Measurements from ENCODE around the gene RLBP1.

RLBP1 gene

GRCh38 chr15:89178307-89178977 lies 42.9 kb downstream of the RLBP1 start:
- no peak for DNase-seq (ENCODE audit: low read depth in 2 of 2)

DNA sequence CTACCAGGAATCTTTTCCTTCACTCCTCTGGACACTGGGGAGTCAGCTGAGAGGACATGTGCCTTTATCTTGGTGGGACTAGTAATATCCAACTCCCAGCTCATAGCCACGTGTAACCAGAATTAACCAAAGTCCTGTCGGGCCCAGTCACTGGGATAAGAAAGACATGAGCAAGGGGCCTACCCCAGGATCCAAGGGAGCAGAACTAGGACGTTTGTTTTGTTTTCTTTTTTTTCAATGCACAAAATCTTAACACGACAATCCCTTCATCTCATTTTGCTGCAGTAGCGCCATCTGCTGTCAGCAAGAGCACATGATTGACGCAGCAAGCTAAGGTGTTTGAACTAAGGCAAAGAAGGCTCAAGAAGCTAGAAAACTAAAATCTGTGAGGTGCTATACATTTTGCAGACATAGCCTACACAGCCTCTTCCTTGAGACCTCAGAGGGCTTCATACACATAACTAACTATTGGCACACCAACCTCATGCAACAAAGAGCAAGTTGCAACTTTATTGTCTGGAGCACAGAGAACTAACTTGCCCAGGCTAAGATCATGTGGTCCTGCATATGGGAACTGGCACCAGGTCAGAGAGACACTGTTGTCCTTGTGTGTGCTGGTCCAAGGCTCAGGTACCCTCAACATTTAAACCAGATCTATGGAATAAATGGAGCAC lies 43.6 kb downstream of the RLBP1 start:
- peak; percentile 19 to 35 for DNase-seq (ENCODE audit: low read depth in 2 of 2)

DNA sequence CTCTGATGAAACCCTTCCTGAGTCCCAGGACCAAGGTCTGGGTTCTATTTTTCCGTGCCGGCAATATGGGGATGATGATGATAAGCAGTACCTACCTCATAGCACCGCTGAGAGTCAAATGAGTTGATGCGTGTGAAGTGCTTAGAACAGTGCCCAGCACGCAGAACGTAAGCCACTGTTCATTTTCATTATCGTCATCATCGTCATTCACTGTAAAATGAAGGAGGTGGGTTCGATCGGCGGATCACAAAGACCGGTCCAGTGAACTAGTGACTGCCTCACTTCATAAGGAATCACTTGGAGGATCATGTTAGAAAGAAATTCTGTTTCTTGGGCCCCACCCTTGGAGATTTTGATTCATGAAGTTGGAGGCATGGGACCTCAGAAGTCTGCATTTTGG lies 44.3 kb downstream of the RLBP1 start:
- DNase-seq (ENCODE audit: low read depth in 2 of 2), result no peak

DNA sequence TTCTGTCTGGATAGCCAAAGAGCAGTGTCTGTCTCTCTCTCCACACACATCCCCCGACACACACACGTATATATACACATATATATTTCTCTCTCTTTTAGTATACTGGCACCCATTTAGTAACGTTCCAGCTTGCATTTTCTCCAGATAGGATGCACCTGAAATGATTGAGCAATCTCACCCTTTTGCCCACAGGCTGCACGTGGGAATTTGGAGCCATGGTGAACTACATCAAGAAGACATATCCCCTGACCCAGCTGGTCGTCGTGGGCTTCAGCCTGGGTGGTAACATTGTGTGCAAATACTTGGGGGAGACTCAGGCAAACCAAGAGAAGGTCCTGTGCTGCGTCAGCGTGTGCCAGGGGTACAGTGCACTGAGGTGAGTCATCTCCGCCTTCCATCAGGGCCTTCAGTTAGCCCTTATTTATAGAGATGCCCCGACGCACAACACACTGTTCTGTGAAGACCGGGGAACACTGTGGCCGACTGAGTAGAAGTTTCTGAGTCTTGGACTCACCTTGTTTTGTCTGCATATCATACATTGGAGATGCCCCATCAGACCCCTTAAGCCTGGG lies 45.7 kb downstream of the RLBP1 start:
- no peak for DNase-seq (ENCODE audit: low read depth in 2 of 2)

GRCh38 chr15:89174476-89174875 lies 46.9 kb downstream of the RLBP1 start:
- DNase-seq (ENCODE audit: low read depth in 2 of 2), result no peak

- no peak for DNase-seq (ENCODE audit: low read depth in 2 of 2)
These were observed 48.5 kb downstream of the RLBP1 start for GRCh38 chr15:89172921-89173320.

- no peak for DNase-seq (ENCODE audit: low read depth in 2 of 2)
These were observed 50.0 kb downstream of the RLBP1 start for GRCh38 chr15:89171136-89172072.

- DNase-seq (ENCODE audit: low read depth in 2 of 2), result no peak
These were observed 51.0 kb downstream of the RLBP1 start for GRCh38 chr15:89170364-89170763.

DNA sequence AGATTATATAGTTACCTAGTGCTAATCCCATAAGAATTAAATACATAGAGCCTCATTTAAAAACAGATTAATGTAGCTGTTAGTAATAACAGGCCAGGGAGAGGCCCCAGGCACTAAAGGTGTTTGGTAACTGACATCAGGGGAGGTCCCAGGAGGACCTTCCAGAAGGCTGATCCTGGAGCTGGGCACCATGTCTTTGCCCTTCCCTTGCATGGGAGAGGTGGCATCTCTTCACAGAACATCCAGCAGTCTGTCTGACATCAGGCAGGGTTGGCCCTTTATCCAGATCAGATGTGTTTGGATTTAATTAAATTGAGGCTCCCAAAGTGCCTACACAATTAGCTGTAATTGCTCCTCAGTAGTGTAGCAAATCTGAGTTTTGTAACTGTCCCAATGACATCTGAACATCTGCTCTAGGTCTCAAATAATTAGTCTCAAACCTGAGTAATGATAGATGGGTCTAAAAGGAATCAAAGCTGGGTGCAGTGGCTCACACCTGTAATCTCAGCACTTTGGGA lies 53.0 kb downstream of the RLBP1 start:
- no peak for DNase-seq (ENCODE audit: low read depth in 2 of 2)

GRCh38 chr15:89167267-89168176 lies 53.9 kb downstream of the RLBP1 start:
- peak; percentile 14 to 45 for DNase-seq (ENCODE audit: low read depth in 2 of 2)

DNA sequence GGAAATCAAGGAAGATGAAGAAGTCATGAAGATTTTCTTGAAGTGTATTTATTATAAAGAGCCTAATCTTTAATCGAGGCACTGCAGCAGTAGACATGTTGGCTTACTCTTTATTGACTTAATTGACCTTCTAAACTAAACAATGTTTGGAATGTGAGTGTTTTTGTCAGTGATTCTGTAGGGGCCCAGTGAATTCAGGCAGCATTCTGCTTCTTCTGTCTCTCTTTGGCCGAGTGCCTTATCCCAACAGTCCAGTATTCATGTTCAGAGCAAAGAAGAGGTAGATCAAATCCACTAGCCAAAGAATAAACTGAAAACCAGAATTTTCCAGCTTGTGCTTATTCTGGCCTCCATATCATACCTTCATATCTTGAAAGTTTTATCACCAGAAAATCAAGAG lies 55.7 kb downstream of the RLBP1 start:
- no peak for DNase-seq (ENCODE audit: low read depth in 2 of 2)

DNA sequence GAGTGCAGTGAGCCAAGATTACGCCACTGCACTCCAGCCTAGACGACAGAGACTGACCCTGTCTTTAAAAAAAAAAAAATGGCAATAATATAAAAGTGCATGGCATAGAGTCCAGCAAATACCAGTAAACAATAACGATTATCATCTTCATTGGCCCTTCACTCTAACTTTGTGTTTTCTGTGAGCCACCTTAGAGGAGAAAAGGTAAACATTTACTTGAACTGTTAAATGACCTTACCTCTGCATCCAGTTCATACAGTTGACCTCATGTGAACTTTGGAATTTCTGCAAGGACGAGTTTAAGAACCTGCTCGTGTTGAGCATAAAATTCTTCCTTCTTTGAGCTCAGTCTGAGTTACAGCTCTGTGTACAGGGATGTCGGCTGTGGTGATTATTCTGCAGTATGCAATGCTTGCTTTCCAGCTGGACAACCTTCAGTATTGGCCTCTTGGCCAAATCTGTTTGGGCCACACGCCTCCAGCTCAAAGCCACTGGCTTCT lies 56.6 kb downstream of the RLBP1 start:
- no peak for DNase-seq (ENCODE audit: low read depth in 2 of 2)

DNA sequence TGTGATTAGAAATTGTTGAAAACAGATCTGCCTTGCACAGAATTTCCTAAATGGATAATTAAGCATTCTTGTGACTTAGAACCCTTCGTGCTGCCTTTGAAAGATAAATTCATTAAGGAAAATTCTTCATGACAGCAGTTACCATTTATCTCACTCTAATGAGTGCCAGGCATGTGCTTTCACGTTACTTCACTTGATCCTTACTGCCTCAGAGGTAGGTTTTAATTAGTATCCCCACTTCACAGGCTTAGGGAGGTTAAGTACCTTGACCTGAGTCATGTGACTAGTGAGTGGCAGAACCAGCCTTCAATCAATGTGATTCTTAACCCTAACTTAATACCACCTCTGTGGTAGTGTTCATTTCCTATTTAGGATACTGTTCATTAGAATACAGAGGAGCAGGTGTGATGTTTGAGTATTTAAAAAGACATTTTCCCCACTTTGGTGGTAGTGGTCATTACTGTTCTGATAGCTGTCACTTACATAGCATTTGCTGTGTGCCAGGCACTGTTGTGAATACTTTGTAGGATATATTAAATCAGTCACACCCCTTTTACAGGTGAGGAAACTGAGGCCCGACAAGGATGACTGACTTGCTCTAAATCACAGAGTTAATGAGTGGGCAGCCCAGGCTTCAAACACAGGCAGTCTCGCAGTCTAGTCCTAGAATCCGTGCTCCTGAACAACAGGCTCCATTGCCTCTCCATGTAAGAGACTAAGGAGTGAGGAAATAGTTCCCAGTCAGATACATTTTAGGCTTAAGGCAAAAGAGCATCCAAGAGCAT lies 57.9 kb downstream of the RLBP1 start:
- DNase-seq (ENCODE audit: low read depth in 2 of 2), result no peak

- no peak for DNase-seq (ENCODE audit: low read depth in 2 of 2)
These were observed 59.7 kb downstream of the RLBP1 start for GRCh38 chr15:89161666-89162065.
